GM18909 (cell line): Measurements from ENCODE around the gene NIT1.

ENCODE experiments used
- ATAC-seq: cut with Tn5 transposase; IDR thresholded peaks from one replicate; pipeline ENCODE4 v1.9.1; 2021; ENCODE audit warnings: mild to moderate bottlenecking; ENCODE audit not compliant: unreplicated experiment, poor library complexity

Gene NIT1

GRCh38 chr1:161083748-161084596, 33.9 kb upstream of the NIT1 start:
- ATAC-seq: no peak

- ATAC-seq: no peak
Measured at GRCh38 chr1:161084597-161084988, 33.3 kb upstream of the NIT1 start.

- no peak for ATAC-seq
Measured at GRCh38 chr1:161085165-161085564, 32.7 kb upstream of the NIT1 start.

- no peak for ATAC-seq
Measured at GRCh38 chr1:161086457-161086856, 31.4 kb upstream of the NIT1 start.

- ATAC-seq: no peak
Measured at GRCh38 chr1:161088587-161089110, 29.3 kb upstream of the NIT1 start.

- no peak for ATAC-seq
Measured at GRCh38 chr1:161089251-161089924, 28.5 kb upstream of the NIT1 start, which contains the start of gene NECTIN4. Gene NECTIN4 (minus strand): TSS chr1:161089558. CDS start chr1:161089296, 262 bp downstream.

GRCh38 chr1:161089938-161090337, 28.0 kb upstream of the NIT1 start:
- ATAC-seq: no peak

GRCh38 chr1:161090617-161091016, 27.3 kb upstream of the NIT1 start:
- ATAC-seq: no peak

GRCh38 chr1:161091093-161091492, 26.8 kb upstream of the NIT1 start:
- ATAC-seq: no peak

GRCh38 chr1:161091796-161092507, 26.0 kb upstream of the NIT1 start:
- no peak for ATAC-seq

- no peak for ATAC-seq
Measured at GRCh38 chr1:161092621-161093028, 25.3 kb upstream of the NIT1 start.

- no peak for ATAC-seq
Measured at GRCh38 chr1:161094481-161094880, 23.4 kb upstream of the NIT1 start.

- ATAC-seq: no peak
Measured at GRCh38 chr1:161095230-161095629, 22.7 kb upstream of the NIT1 start.

GRCh38 chr1:161096015-161096414, 21.9 kb upstream of the NIT1 start:
- peak; percentile 56 for ATAC-seq

GRCh38 chr1:161096530-161096929, 21.4 kb upstream of the NIT1 start:
- ATAC-seq: no peak

GRCh38 chr1:161098210-161099068, 19.5 kb upstream of the NIT1 start, which contains the start of gene KLHDC9:
Gene KLHDC9 (plus strand): TSS chr1:161098361. CDS start chr1:161098536, 175 bp downstream.
- peak; percentile 70 for ATAC-seq

GRCh38 chr1:161099090-161099802, 18.7 kb upstream of the NIT1 start:
- ATAC-seq: no peak

- no peak for ATAC-seq
Measured at GRCh38 chr1:161100556-161100955, 17.3 kb upstream of the NIT1 start.

- no peak for ATAC-seq
Measured at GRCh38 chr1:161106431-161106830, 11.5 kb upstream of the NIT1 start.
